ENCODE measurements around the gene MTFR1L. TPM values are rescaled to one million over a fixed set of nuclear protein-coding genes. Genes with fewer than 3 reads are reported as not detected.
"Not testable (repeated sequence)": the region's sequence is repeated elsewhere in the genome, so short reads cannot be mapped to it uniquely, and the experiment has no call there.

Gene MTFR1L
- polyA plus RNA-seq, 1 donor, result 69.8 TPM

DNA sequence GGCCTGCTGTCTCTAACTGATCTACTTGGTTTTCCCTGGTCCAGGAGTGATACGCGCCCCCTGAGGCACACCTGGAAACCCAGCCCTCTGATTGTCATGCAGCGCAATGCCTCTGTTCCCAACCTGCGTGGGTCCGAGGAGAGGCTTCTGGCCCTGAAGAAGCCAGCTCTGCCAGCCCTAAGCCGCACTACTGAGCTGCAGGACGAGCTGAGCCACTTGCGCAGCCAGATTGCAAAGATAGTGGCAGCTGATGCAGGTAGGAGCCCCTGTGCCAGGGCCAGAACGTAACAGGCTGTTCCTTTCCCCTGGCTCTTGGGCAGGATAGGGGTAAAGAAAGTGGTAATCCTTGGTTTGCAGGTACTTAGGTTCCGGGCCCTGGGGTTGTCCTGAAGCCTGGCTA lies 6.8 kb downstream of the MTFR1L start:
- H3K36me3 ChIP-seq (ENCODE audit: control insufficient read depth, insufficient read depth, low read length), result peaks cover 66% of the 10 kb centered on the region
- no CpG with 5 or more reads among the region's 10 CpGs for WGBS (ENCODE audit: insufficient coverage, low lambda C conversion rate)

DNA sequence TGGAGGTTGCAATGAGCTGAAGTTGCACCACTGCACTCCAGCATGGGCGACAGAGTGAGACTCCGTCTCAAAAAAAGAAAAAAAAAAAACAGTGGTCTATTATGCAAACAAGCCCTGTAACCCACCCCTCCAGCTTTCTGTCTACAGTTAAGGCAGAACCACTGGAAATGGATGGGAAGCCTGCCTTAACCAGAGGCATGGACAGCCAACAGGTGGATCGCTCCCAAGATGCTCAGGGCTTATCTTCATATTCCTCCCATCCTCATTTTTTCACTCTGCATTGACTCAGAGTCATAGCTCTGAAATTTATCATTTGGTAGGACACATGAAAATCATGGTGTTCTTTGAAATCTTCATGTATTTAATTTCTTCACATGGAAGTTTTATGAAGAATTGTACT lies 8.7 kb downstream of the MTFR1L start:
- Histone ChIP-seq H3K4me1 (ENCODE audit: control insufficient read depth, insufficient read depth, low read length) (peaks cover 20% of the 10 kb centered on the region), H3K36me3 (ENCODE audit: control insufficient read depth, insufficient read depth, low read length) (peaks cover 81% of the 10 kb centered on the region), H3K27ac (ENCODE audit: low read length) (no peak overlapping the region), H3K4me3 (ENCODE audit: low read length) (no peak overlapping the region), H3K9me3 (ENCODE audit: control insufficient read depth, low read depth, low read length) (no peaks in the 10 kb centered on the region), H3K27me3 (ENCODE audit: control insufficient read depth, insufficient read depth, low read length) (no peaks in the 10 kb centered on the region)
- no peak for DNase-seq
- WGBS (ENCODE audit: insufficient coverage, low lambda C conversion rate), result 100% methylated on average over 1 of the region's 3 CpGs

More for the DNA sequence above, 6.8 kb downstream of the MTFR1L start:
- no peak for DNase-seq
- Histone ChIP-seq H3K27me3 (ENCODE audit: control insufficient read depth, insufficient read depth, low read length) (no peaks in the 10 kb centered on the region), H3K4me1 (ENCODE audit: control insufficient read depth, insufficient read depth, low read length) (peaks cover 8% of the 10 kb centered on the region), H3K4me3 (ENCODE audit: low read length) (no peak overlapping the region), H3K9me3 (ENCODE audit: control insufficient read depth, low read depth, low read length) (no peaks in the 10 kb centered on the region), H3K27ac (ENCODE audit: low read length) (no peak overlapping the region)

DNA sequence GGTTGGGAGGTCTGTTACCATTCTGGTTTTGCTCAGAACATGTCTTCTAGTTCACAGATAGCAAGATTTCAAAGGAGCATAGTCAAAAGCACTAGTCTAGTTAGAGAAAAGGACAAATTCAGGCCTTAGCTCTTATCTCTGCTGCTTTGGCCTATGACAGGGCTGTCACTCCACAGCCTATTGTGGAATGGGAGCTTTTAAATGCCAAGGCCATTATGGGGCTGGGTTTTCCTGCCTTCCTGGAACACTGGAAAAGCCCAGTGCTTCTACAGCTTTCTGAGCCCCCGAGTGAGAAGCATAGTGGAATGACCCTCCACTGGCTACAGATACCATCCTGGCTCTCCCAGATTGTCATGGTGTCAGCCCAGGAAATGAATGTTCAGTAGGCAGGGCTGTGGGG lies 9.3 kb downstream of the MTFR1L start:
- no peak for DNase-seq
- WGBS (ENCODE audit: insufficient coverage, low lambda C conversion rate), result no CpG with 5 or more reads among the region's 1 CpG
- Histone ChIP-seq H3K4me1 (ENCODE audit: control insufficient read depth, insufficient read depth, low read length) (peaks cover 20% of the 10 kb centered on the region), H3K27me3 (ENCODE audit: control insufficient read depth, insufficient read depth, low read length) (no peaks in the 10 kb centered on the region), H3K9me3 (ENCODE audit: control insufficient read depth, low read depth, low read length) (no peaks in the 10 kb centered on the region), H3K4me3 (ENCODE audit: low read length) (no peak overlapping the region), H3K36me3 (ENCODE audit: control insufficient read depth, insufficient read depth, low read length) (peaks cover 83% of the 10 kb centered on the region), H3K27ac (ENCODE audit: low read length) (no peak overlapping the region)

DNA sequence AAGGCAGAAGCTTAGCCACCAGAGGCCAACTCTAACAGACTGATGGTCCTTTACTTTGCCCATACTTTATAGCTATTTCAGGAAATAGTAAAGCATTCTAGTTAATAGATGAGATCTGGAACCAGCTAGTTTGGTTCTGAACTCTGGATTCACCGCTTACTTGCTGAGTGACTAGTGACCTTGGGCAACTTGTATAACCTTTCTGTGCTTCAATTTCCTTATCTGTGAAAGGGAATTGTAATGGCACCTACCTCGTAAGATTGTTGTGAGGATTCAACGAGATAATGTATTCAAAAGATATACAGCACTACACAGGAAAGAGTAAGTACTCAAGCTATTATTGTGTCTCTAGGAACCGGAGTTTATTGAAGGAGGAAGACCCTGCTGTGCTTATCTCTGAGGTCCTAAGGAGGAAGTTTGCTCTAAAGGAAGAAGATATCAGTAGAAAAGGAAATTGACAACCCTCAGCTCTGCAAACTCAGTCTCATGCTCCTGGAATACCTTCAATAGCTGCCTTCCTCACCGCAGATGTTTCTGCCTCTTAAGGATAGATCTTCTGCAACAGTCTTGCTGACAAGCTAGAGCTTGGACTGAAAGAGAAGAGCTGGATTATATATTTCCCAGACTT lies 11.9 kb downstream of the MTFR1L start:
- peaks cover 79% of the 10 kb centered on the region for H3K36me3 ChIP-seq (ENCODE audit: control insufficient read depth, insufficient read depth, low read length)
- no peak for DNase-seq
- no CpG with 5 or more reads among the region's 5 CpGs for WGBS (ENCODE audit: insufficient coverage, low lambda C conversion rate)

DNA sequence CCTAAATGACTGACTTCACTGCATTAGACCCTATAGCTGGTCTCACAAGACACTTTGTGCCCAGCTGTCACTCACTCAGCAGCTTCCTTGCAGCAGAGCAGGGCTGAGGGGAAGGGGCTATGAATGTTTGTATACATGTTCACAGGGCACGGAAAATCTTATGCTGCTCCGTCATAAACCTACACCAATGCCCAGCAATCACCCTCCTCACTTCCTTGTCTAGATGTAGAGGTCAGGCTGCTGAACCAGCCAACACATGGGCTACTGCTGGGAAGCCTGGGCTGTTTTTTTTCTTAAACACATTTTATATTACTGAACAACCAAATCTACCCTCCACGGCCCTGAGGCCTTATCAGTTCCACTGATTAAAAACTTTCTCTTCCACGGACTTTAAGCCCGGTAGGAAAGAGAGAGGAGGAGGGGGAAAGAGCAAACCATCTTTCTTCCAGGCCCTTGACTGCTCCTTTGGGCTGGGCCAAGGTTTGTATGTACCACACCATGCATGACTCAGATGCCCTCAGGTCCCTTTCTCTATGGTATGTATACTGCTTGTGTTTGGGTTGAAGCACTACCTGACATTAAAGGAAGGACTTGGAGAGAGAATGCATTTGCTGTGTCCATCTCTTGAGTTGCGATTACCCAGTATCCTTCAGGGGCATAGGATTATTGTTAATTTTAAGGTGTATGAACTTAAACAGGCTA lies 12.7 kb downstream of the MTFR1L start:
- H3K27me3 ChIP-seq (ENCODE audit: control insufficient read depth, insufficient read depth, low read length), result no peaks in the 10 kb centered on the region
- H3K36me3 ChIP-seq (ENCODE audit: control insufficient read depth, insufficient read depth, low read length), result peaks cover 72% of the 10 kb centered on the region
- H3K9me3 ChIP-seq (ENCODE audit: control insufficient read depth, low read depth, low read length), result no peaks in the 10 kb centered on the region
- no peak overlapping the region for H3K4me3 ChIP-seq (ENCODE audit: low read length)
- WGBS (ENCODE audit: insufficient coverage, low lambda C conversion rate), result no CpG with 5 or more reads among the region's 6 CpGs
- DNase-seq, result peak; percentile 31 to 68
- peak overlapping the region; percentile 10 for H3K27ac ChIP-seq (ENCODE audit: low read length)
- H3K4me1 ChIP-seq (ENCODE audit: control insufficient read depth, insufficient read depth, low read length), result peaks cover 20% of the 10 kb centered on the region

More for the DNA sequence above, 11.9 kb downstream of the MTFR1L start:
- no peaks in the 10 kb centered on the region for H3K9me3 ChIP-seq (ENCODE audit: control insufficient read depth, low read depth, low read length)
- H3K27ac ChIP-seq (ENCODE audit: low read length), result peak overlapping the region; percentile 10
- H3K4me3 ChIP-seq (ENCODE audit: low read length), result no peak overlapping the region
- H3K4me1 ChIP-seq (ENCODE audit: control insufficient read depth, insufficient read depth, low read length), result peaks cover 20% of the 10 kb centered on the region
- no peaks in the 10 kb centered on the region for H3K27me3 ChIP-seq (ENCODE audit: control insufficient read depth, insufficient read depth, low read length)

DNA sequence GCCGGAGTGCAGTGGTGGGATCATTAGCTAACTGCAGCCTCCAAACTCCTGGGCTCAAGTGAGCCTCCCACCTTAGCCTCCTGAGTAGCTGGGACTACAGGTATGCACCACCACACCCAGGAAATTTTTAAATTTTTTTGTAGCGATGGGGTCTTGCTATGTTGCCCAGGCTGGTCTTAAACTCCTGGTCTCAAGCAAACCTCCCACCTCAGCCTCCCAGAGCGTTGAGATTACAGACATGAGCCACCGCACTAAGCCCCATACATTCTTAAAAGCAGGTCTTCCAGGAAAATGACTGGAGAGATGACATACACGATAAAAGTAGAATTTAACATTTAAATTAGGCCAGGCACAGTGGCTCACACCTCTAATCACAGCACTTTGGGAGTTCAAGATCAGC lies 13.4 kb downstream of the MTFR1L start:
- no peak for DNase-seq
- Histone ChIP-seq H3K4me3 (ENCODE audit: low read length) (no peak overlapping the region), H3K27ac (ENCODE audit: low read length) (no peak overlapping the region), H3K27me3 (ENCODE audit: control insufficient read depth, insufficient read depth, low read length) (no peaks in the 10 kb centered on the region), H3K36me3 (ENCODE audit: control insufficient read depth, insufficient read depth, low read length) (peaks cover 65% of the 10 kb centered on the region), H3K4me1 (ENCODE audit: control insufficient read depth, insufficient read depth, low read length) (peaks cover 20% of the 10 kb centered on the region), H3K9me3 (ENCODE audit: control insufficient read depth, low read depth, low read length) (no peaks in the 10 kb centered on the region)
- WGBS (ENCODE audit: insufficient coverage, low lambda C conversion rate), result no CpG with 5 or more reads among the region's 5 CpGs

DNA sequence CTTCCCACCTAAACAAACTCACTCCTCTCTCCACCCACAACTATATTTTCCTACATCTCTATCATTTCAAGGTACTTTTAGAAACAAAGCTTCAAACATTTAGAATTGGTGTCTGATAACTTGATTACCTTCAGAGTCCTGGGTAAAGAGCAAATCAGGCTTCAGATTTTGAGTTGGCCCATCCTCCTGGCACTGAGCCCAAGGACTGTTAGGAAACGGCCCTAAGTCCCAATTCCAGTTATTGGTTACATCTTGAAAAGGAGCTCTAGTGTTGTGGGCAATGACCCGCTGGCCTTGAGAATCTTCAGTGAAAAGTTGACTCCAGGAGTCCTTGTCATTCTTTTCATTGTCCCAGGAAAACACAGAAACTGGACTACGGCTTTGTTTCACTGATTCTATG lies 15.1 kb downstream of the MTFR1L start:
- H3K27ac ChIP-seq (ENCODE audit: low read length), result no peak overlapping the region
- H3K4me1 ChIP-seq (ENCODE audit: control insufficient read depth, insufficient read depth, low read length), result peaks cover 20% of the 10 kb centered on the region
- peaks cover 50% of the 10 kb centered on the region for H3K36me3 ChIP-seq (ENCODE audit: control insufficient read depth, insufficient read depth, low read length)
- DNase-seq, result no peak
- no peak overlapping the region for H3K4me3 ChIP-seq (ENCODE audit: low read length)
- WGBS (ENCODE audit: insufficient coverage, low lambda C conversion rate), result no CpG with 5 or more reads among the region's 3 CpGs
- H3K27me3 ChIP-seq (ENCODE audit: control insufficient read depth, insufficient read depth, low read length), result no peaks in the 10 kb centered on the region
- no peaks in the 10 kb centered on the region for H3K9me3 ChIP-seq (ENCODE audit: control insufficient read depth, low read depth, low read length)

DNA sequence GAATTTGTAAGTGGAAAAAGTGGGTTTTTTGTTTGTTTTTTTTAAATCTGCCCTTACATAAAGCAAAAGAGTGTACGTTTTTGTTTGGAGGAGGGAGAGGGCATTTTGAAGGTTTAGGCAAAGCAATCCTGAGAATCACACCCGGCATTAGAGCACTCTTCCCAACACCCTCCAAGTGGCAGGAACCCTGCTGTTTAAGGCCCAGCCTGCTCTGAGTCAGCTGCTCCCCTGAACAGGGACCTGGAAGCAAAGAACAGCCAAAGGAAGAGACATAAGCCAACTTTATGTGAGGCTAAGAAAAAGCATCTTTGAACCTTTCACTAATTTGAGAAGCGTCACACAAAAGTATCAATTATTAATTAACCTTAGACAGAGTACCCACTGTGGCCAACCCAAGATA lies 16.9 kb downstream of the MTFR1L start:
- H3K4me3 ChIP-seq (ENCODE audit: low read length), result no peak overlapping the region
- H3K27me3 ChIP-seq (ENCODE audit: control insufficient read depth, insufficient read depth, low read length), result no peaks in the 10 kb centered on the region
- no peak for DNase-seq
- no peak overlapping the region for H3K27ac ChIP-seq (ENCODE audit: low read length)
- peaks cover 32% of the 10 kb centered on the region for H3K36me3 ChIP-seq (ENCODE audit: control insufficient read depth, insufficient read depth, low read length)
- peaks cover 14% of the 10 kb centered on the region for H3K4me1 ChIP-seq (ENCODE audit: control insufficient read depth, insufficient read depth, low read length)
- WGBS (ENCODE audit: insufficient coverage, low lambda C conversion rate), result no CpG with 5 or more reads among the region's 3 CpGs
- H3K9me3 ChIP-seq (ENCODE audit: control insufficient read depth, low read depth, low read length), result no peaks in the 10 kb centered on the region

DNA sequence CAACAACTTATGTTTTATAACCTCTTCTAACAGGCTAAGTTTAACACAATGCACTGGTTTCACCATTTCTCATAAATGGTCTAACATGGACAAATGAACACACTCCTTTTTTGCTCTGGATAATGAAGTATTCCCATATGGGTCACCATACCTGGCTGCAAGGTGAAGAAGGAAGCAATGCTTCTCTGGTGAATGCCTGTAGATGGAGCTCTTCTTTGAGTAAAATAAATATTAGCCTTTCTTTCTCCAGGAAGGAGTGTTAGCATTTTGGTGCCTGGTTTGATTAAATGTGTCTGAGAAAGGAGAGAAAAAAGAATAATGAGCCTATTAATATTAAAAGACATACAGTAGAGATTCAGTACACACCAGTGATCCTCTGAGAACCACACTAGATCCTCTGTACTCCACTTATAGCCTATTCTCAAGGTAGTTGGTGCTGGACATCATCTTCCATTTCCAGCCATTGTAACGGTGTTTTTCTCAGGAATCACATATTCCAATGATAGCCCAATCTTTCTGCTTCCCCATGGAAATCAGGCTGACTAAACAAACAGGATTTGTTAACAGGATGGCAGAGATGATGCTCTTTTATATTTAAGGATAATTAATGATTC lies 17.6 kb downstream of the MTFR1L start:
- H3K27ac ChIP-seq (ENCODE audit: low read length), result no peak overlapping the region
- peaks cover 7% of the 10 kb centered on the region for H3K4me1 ChIP-seq (ENCODE audit: control insufficient read depth, insufficient read depth, low read length)
- no peak overlapping the region for H3K4me3 ChIP-seq (ENCODE audit: low read length)
- H3K9me3 ChIP-seq (ENCODE audit: control insufficient read depth, low read depth, low read length), result no peaks in the 10 kb centered on the region
- H3K27me3 ChIP-seq (ENCODE audit: control insufficient read depth, insufficient read depth, low read length), result no peaks in the 10 kb centered on the region
- peaks cover 25% of the 10 kb centered on the region for H3K36me3 ChIP-seq (ENCODE audit: control insufficient read depth, insufficient read depth, low read length)
- DNase-seq, result peak in 1 of 2 donors; percentile 44
- WGBS (ENCODE audit: insufficient coverage, low lambda C conversion rate), result no CpG with 5 or more reads among the region's 1 CpG

DNA sequence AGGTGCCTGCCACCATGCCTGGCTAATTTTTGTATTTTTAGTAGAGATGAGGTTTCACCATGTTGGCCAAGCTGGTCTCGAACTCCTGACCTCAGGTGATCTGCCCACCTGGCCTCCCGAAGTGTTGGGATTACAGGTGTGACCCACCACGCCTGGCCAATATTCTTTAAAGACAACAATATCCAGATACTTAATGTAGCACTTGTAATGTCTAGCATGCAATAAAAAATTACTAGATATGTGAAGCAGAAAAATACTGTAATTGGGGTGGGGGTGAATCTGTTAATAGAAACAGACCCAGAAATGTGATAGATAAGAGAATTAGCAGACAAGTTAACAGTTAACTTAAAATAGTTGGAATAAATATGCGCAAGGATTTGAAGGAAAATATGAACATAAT lies 20.1 kb downstream of the MTFR1L start:
- DNase-seq, result not testable (repeated sequence)

More for the DNA sequence above, 20.1 kb downstream of the MTFR1L start:
- H3K36me3 ChIP-seq (ENCODE audit: control insufficient read depth, insufficient read depth, low read length); H3K9me3 ChIP-seq (ENCODE audit: control insufficient read depth, low read depth, low read length); H3K4me1 ChIP-seq (ENCODE audit: control insufficient read depth, insufficient read depth, low read length); H3K27me3 ChIP-seq (ENCODE audit: control insufficient read depth, insufficient read depth, low read length); H3K27ac ChIP-seq (ENCODE audit: low read length); H3K4me3 ChIP-seq (ENCODE audit: low read length): not testable (repeated sequence)
- WGBS (ENCODE audit: insufficient coverage, low lambda C conversion rate), result 47% methylated on average over 1 of the region's 4 CpGs

Measured in large intestine (tissue), 3 donors.